ENCODE data around the gene PER1. TPM values are rescaled to one million over a fixed set of nuclear protein-coding genes. Genes with fewer than 3 reads are reported as not detected.
A peak's percentile ranks its signal among the peaks of the same experiment; 100 is the strongest.

PER1 gene, protein sequence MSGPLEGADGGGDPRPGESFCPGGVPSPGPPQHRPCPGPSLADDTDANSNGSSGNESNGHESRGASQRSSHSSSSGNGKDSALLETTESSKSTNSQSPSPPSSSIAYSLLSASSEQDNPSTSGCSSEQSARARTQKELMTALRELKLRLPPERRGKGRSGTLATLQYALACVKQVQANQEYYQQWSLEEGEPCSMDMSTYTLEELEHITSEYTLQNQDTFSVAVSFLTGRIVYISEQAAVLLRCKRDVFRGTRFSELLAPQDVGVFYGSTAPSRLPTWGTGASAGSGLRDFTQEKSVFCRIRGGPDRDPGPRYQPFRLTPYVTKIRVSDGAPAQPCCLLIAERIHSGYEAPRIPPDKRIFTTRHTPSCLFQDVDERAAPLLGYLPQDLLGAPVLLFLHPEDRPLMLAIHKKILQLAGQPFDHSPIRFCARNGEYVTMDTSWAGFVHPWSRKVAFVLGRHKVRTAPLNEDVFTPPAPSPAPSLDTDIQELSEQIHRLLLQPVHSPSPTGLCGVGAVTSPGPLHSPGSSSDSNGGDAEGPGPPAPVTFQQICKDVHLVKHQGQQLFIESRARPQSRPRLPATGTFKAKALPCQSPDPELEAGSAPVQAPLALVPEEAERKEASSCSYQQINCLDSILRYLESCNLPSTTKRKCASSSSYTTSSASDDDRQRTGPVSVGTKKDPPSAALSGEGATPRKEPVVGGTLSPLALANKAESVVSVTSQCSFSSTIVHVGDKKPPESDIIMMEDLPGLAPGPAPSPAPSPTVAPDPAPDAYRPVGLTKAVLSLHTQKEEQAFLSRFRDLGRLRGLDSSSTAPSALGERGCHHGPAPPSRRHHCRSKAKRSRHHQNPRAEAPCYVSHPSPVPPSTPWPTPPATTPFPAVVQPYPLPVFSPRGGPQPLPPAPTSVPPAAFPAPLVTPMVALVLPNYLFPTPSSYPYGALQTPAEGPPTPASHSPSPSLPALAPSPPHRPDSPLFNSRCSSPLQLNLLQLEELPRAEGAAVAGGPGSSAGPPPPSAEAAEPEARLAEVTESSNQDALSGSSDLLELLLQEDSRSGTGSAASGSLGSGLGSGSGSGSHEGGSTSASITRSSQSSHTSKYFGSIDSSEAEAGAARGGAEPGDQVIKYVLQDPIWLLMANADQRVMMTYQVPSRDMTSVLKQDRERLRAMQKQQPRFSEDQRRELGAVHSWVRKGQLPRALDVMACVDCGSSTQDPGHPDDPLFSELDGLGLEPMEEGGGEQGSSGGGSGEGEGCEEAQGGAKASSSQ (N-terminal part only)
- total RNA-seq = 10 to 100 TPM; 35.0 to 38.1 TPM

DNA sequence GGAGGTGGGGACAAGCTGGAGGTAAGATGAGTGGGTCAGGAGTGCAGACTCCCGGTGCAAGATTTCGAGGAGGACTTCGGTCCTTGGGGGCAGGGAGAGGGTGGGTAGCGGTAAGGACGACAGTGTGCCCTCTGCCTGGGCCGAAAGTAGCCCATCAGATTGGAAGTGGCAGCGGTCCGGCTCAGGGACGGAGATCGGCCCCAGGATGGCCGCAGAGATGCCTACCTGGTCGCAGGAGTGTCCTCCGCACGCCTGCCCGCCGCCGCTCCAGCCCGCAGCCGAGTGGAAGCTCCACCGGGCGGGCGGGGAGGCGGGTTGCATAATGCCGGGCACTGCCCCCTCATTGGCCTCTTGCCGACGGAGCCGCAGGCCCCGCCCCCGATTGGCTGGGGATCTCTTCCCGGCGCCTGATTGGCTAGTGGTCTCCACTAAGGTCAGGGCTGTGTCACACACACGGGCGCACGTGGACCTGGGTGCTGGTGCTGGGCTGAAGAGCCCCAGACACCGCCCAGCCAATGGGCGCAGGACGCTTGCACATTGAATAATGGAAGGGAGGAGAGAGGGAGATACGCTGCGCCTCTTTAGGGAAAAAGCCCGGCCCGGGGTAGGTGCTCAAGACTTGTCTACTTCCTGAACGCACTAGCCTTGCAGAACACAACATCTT is at the start of gene PER1:
Gene PER1 (minus strand): TSS at position 293 of the 664 bp plus-strand sequence. CDS start 1,698 bp downstream, outside the sequence.
- ATAC-seq (peak; percentile 22), DNase-seq (peak; percentile 89)
- Mint-ChIP-seq H3K9me3 (ENCODE audit: insufficient read depth) (no peaks in the 10 kb centered on the region), H3K4me3 (peak within 1 kb of the TSS; percentile 85), H3K27me3 (ENCODE audit: low read depth) (no peaks in the 10 kb centered on the region), H3K36me3 (ENCODE audit: low read depth) (peaks cover 19% of the 10 kb centered on the region), H3K27ac (peak within 1 kb of the TSS; percentile 91), H3K4me1 (ENCODE audit: low read depth) (peaks cover 15% of the 10 kb centered on the region)
- POLR2A ChIA-PET = interaction anchor here (0.6 to 8.1 kb wide), 6 partner anchors 11 to 95 kb away, joined by 3 to 164 read pairs (median 5); partner anchors contain the start of genes CTC1 and VAMP2
- CTCF ChIA-PET = interaction anchor here (1.0 to 14.0 kb wide), 2 partner anchors 14 to 33 kb away, joined by 3 to 165 read pairs; no protein-coding TSS in a partner anchor

DNA sequence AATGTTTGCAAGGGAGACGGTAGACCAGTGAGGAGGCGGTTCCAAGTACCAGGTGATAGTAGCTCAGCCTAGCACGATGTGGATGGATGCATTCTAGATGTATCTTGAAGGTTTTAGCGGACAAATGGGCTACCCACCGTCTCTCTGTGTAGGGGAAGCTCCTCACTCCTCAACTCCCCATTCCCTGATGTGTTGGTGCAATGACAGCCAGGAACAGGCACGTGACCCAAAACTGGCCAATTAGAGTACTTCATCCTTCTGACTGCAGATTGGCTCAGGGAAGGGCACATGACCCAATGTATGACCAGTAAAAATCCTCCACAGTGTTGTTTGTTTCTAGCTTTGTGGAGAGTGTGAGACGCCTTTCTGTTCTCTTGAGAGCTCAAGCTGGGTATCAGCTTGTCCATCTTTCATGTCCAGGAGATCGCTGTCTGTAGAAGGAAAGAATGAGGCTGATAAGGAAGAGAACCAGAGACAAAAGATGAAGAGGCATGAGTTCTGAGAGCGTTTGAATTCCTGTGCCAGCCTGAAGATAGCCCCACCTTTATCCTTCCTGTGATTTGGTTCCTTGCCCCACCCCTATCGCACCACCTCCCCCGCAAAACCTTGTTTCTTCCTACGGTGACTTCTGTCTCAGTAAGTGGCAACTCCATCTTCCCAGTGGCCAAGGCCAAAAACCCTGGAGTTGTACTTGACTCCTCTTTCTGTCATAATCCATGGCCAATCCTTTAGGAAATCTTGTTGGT is 40.0 kb upstream of the PER1 start:
- H3K27ac Mint-ChIP-seq = no peak overlapping the region
- peaks cover 2% of the 10 kb centered on the region for H3K36me3 Mint-ChIP-seq (ENCODE audit: low read depth)
- POLR2A ChIA-PET = interaction anchor here (0.7 to 7.6 kb wide), 13 partner anchors 15 to 103 kb away, joined by 3 to 212 read pairs (median 4); partner anchors contain the start of genes AURKB, CTC1, RANGRF and SLC25A35
- CTCF ChIA-PET = interaction anchor here (0.6 to 3.0 kb wide), 6 partner anchors 18 to 109 kb away, joined by 3 to 26 read pairs (median 7); partner anchors contain the start of genes AURKB and SLC25A35
- H3K4me3 Mint-ChIP-seq = no peak overlapping the region
- ATAC-seq (peak; percentile 36), DNase-seq (peak; percentile 82)
- H3K4me1 Mint-ChIP-seq (ENCODE audit: low read depth) = peaks cover 21% of the 10 kb centered on the region
- H3K27me3 Mint-ChIP-seq (ENCODE audit: low read depth) = no peaks in the 10 kb centered on the region
- H3K9me3 Mint-ChIP-seq (ENCODE audit: insufficient read depth) = no peaks in the 10 kb centered on the region

DNA sequence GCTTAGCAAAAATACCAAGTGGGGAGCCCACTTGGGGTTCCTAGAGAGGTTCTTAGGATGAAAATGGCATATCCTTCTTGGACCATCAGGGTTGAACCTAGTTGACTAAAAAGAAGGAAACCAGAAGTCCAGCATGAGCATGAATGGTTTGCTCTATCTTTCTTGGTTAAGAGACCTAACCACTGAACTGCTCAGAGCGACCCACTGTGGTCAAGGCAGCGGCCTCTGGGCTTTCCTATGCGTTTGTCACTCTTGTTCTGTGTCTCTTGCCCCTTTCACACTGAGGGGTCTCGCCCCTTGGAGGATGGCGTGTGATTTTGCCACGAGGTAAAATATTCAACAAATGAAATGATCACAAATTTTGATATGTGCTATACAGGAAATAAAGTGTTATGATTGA is 38.3 kb upstream of the PER1 start:
- Mint-ChIP-seq H3K4me1 (ENCODE audit: low read depth) (peaks cover 11% of the 10 kb centered on the region), H3K36me3 (ENCODE audit: low read depth) (peaks cover 2% of the 10 kb centered on the region), H3K9me3 (ENCODE audit: insufficient read depth) (no peaks in the 10 kb centered on the region), H3K27me3 (ENCODE audit: low read depth) (no peaks in the 10 kb centered on the region), H3K27ac (peak overlapping the region; percentile 93), H3K4me3 (no peak overlapping the region)
- ChIA-PET CTCF (interaction anchor here (0.9 to 3.0 kb wide), 9 partner anchors 9 to 110 kb away, joined by 3 to 26 read pairs (median 6); partner anchors contain the start of genes CTC1 and TMEM107), POLR2A (interaction anchor here (0.6 to 7.6 kb wide), 12 partner anchors 9 to 105 kb away, joined by 3 to 212 read pairs (median 10); partner anchors contain the start of genes AURKB, CTC1, HES7 and SLC25A35)
- no peak for ATAC-seq
- DNase-seq = no peak

DNA sequence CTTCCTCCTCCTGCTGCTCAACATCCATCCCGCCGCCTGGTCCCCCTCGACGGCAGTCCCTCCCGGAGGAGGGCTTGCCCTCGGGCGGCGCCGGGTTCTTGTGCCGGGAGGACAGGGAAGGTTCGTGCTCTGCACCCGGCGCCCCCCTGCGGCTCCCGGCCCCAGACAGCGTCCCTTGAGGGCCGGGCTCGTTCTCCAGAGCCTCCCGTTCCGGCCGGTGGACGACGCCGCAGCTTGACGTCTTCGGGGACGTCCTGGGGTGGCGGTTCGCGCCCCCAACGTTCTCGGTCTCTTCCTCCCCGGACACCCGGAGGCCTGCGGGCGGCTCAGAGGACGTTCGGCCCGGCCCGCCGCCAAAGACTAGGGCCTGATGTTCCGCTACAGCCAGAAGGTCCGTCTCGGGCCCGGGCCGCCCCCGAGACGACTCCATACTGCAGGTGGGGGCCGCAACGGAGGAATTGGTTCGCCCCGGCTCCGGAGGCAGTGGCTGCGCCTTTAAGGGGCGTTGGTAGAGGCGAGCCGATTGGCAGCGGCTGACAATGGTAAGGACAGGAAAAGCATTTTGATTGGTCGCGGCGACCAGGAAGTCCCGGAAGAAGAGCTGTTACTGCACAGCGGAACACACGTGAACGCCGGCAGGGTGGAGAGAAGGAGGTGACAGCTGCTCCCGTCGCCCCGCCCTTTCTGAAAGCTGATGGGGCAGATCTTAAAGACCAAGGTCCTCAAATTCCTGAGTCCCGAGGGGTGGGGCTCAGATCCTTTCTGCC is 37.7 kb upstream of the PER1 start, which contains the start of gene BORCS6:
Gene BORCS6 (minus strand): TSS at position 470 of the 767 bp plus-strand sequence. CDS start 40 bp downstream, at position 430.
- Mint-ChIP-seq H3K27me3 (ENCODE audit: low read depth) (no peaks in the 10 kb centered on the region), H3K9me3 (ENCODE audit: insufficient read depth) (no peaks in the 10 kb centered on the region), H3K36me3 (ENCODE audit: low read depth) (peaks cover 2% of the 10 kb centered on the region), H3K4me3 (no peak within 1 kb of the TSS), H3K27ac (peak within 1 kb of the TSS; percentile 93), H3K4me1 (ENCODE audit: low read depth) (peaks cover 11% of the 10 kb centered on the region)
- DNase-seq = peak; percentile 98
- ATAC-seq = peak; percentile 68
- CTCF ChIA-PET = interaction anchor here (0.9 to 4.0 kb wide), 10 partner anchors 10 to 111 kb away, joined by 3 to 34 read pairs (median 6); partner anchors contain the start of genes CTC1 and TMEM107
- POLR2A ChIA-PET = interaction anchor here (0.6 to 7.6 kb wide), 12 partner anchors 9 to 106 kb away, joined by 3 to 212 read pairs (median 10); partner anchors contain the start of genes AURKB, CTC1, HES7 and SLC25A35

DNA sequence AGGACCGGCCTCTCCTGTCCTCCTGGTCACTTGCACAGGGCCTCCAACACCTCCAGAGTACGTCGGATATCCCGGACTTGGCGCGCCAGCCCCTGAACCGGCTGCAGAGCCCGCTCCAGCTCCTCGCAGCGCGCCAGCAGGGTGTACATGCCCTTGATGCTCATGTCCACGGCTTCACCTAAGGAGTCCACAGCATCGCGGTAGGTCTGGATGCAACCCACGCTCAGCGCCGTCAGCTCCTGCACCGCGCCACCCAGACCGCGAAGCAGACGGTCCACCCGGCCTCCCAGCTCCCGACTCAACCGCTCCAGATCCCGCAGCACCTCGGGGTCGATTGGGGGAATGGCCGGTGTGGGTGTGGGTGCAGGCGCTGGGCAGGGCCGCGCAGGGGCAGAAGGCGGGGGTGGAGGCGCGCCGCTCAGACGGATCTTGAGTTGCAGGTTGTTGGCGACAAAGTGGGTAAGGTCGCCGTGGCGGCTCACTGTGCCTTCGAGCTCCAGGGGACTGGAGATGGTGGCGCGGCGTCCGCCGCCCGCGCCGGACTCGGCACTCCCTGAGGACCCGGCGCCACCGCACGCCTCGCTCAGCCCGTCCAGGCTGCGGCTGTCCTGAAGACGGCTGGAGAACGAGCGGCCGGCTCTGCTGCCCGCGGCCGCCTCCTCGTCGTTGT is 37.0 kb upstream of the PER1 start:
- H3K4me3 Mint-ChIP-seq = no peak overlapping the region
- peak overlapping the region; percentile 93 for H3K27ac Mint-ChIP-seq
- POLR2A ChIA-PET = interaction anchor here (0.6 to 7.6 kb wide), 12 partner anchors 10 to 65 kb away, joined by 3 to 212 read pairs (median 10); partner anchors contain the start of genes AURKB, CTC1, HES7 and PER1
- peaks cover 2% of the 10 kb centered on the region for H3K36me3 Mint-ChIP-seq (ENCODE audit: low read depth)
- no peaks in the 10 kb centered on the region for H3K9me3 Mint-ChIP-seq (ENCODE audit: insufficient read depth)
- ATAC-seq (no peak), DNase-seq (no peak)
- CTCF ChIA-PET = interaction anchor here (0.7 to 4.0 kb wide), 11 partner anchors 9 to 129 kb away, joined by 3 to 34 read pairs (median 5); partner anchors contain the start of genes AURKB, HES7, SLC25A35 and TMEM107
- H3K27me3 Mint-ChIP-seq (ENCODE audit: low read depth) = no peaks in the 10 kb centered on the region
- H3K4me1 Mint-ChIP-seq (ENCODE audit: low read depth) = peaks cover 14% of the 10 kb centered on the region

DNA sequence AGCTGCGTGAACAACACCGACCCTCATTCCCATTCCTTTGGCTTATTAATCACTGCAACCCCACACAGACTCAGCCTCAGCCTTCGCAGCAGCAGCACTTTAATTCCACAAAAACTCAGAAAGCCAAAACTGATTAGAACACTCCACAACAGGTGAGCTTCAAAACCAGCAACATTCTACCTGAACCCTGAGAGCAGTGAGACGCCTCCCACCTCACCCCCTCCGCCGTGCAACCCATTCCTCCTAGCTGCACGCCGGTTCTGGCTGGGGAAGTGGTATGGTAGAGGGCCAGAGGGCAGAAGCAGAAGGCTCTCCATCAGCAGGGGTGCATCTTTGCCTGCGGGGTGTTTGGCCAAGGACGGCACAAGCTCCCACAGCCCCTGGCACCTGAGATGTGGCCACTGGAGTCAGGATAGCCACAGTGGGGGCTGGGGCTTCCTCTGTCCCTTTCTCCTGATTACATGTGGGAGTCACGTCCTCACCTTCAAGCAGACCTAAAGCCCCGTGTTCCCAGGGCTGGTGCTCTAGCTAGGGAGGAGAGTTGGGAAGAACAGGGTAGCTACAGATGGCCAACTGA is 36.1 kb upstream of the PER1 start:
- Mint-ChIP-seq H3K27ac (no peak overlapping the region), H3K9me3 (ENCODE audit: insufficient read depth) (no peaks in the 10 kb centered on the region), H3K27me3 (ENCODE audit: low read depth) (peaks cover 3% of the 10 kb centered on the region), H3K36me3 (ENCODE audit: low read depth) (peaks cover 2% of the 10 kb centered on the region), H3K4me3 (no peak overlapping the region), H3K4me1 (ENCODE audit: low read depth) (peaks cover 17% of the 10 kb centered on the region)
- DNase-seq = no peak
- ATAC-seq = no peak
- CTCF ChIA-PET = interaction anchor here (0.7 to 4.0 kb wide), 15 partner anchors 8 to 128 kb away, joined by 3 to 34 read pairs (median 5); partner anchors contain the start of genes AURKB, CTC1, HES7 and PFAS
- POLR2A ChIA-PET = interaction anchor here (0.6 to 7.6 kb wide), 15 partner anchors 11 to 69 kb away, joined by 3 to 212 read pairs (median 5); partner anchors contain the start of genes AURKB, CTC1 and PER1

DNA sequence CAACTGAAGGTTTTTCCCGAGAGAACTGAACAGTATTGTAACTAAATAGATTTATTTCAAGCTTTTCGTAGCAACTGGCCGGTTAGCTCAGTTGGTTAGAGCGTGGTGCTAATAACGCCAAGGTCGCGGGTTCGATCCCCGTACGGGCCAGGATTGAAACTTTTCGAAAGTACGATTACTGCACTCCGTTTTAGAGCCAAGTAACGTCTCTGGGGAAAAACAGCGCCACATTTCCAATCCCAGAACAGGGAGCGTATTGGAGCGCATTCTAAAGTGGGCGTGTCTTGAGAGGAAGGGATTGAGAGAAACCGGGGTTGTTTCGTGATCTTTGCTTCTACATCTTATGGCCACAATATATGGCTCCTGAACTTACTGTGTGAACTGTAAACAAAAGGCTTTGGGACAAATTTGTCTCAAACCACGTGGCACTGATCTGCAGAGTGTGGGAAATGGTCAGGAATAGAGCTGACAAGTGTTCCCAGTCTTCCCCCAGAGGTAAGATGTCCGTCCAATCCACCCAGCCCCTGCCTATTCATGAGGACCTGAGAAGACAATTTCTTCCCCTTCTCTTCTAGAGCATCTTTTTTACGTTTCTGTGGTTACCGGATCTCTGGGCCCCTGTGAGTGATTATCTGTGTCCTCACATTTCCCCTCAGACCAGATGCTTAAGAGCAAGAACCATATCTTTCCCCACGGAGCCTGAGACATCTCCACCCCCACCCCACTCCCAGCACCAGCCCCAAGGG is 35.5 kb upstream of the PER1 start:
- DNase-seq (peak; percentile 95), ATAC-seq (peak; percentile 45)
- ChIA-PET POLR2A (interaction anchor here (0.6 to 7.6 kb wide), 16 partner anchors 9 to 68 kb away, joined by 3 to 212 read pairs (median 5); partner anchors contain the start of genes AURKB, CTC1 and TMEM107), CTCF (interaction anchor here (0.6 to 4.0 kb wide), 20 partner anchors 8 to 113 kb away, joined by 3 to 34 read pairs (median 4); partner anchors contain the start of genes AURKB, CTC1, HES7 and PFAS)
- Mint-ChIP-seq H3K9me3 (ENCODE audit: insufficient read depth) (no peaks in the 10 kb centered on the region), H3K27me3 (ENCODE audit: low read depth) (peaks cover 8% of the 10 kb centered on the region), H3K4me3 (no peak overlapping the region), H3K27ac (no peak overlapping the region), H3K4me1 (ENCODE audit: low read depth) (peaks cover 17% of the 10 kb centered on the region), H3K36me3 (ENCODE audit: low read depth) (peaks cover 2% of the 10 kb centered on the region)

Data from activated CD8-positive, alpha-beta T cell treated with anti-CD3 and anti-CD28 coated beads, Interleukin-2, amount 10 ng/mL, durations not matched to agents 7 days and 5 days (primary cell).